Middle frontal gyrus (tissue), 1 donor: Measurements from ENCODE around the gene MOBP.
A peak's percentile ranks its signal among the peaks of the same experiment; 100 is the strongest.

Experiments
- DNase-seq: peaks from one replicate; pipeline ENCODE4 v3.0.0-alpha.2; 2015; ENCODE audit warnings: low spot score; ENCODE audit errors: extremely low spot score

Gene MOBP

DNA sequence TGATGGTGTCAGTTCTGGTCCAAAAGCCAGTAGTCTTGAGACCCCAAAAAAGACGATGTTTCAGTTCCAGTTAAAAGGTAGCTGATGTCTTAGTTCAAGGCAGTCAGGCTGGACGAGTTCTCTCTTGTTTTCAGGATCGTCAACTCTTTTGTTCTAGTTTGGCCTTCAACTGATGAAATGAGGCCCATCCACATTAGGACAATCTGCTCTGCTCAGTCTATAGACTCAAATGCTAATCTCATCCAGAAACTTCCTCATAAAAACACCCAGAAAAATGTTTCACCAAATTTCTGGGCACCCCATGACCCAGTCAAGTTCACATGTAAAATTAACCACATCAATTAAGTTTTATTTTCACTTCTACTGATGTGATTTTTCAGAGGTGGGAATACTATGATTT lies 74.0 kb downstream of the MOBP start:
- no peak for DNase-seq

DNA sequence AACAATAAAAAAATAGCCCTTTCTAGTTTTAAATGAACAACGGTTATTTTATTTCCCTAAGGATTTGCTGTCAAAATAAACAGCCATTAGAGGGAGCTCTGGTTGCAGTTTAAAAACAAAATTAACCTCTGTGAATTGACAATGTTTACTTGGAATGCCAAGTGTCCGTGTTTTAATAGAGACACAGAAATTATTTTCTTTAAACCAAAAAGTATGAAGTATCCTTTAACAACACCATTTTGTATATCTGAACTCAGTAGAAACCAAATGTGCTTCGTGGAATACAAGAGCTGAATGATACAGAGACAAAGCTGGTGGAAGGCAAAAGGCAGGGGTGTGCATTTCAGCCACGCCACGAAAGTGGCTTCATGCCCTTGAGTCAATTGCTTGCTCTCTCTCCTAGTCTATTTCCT lies 74.4 kb downstream of the MOBP start:
- peak; percentile 61 for DNase-seq

DNA sequence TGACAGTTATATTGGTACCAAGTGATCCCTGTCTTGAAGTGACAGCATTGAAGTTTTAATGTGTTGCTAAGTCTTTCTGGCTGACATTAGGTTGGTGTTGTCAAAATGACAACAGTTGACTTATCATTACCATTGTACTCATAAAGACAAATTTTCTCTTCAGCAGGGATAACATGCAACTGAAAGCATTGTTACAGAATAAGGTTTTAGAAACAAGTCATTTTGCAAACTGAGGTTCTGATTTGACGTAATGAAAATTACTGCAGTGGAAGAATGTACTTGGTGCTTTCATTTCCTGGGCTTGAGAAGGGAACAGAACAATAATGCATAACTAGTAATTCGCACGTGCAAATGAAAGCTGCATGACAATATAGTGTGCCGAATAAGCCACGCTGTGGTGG lies 75.1 kb downstream of the MOBP start:
- no peak for DNase-seq

DNA sequence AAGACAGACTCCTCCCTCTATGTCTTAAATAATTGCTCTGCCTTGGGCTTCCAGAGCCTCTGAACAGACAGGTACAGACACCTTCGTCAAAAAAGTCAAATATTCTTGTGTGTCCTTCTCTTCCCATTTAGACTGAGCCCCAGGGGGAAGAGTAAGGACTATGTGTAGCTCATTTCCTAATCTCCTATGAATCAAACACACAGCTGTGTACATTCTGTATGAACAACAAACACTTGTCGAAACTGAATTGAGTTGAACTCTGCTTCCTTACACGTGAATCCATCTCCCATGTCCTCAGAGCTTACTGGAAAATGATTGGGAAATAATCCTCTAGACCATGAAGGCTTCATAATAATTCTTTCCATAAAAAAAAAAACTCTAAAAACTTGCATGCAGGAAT lies 80.8 kb downstream of the MOBP start:
- no peak for DNase-seq

DNA sequence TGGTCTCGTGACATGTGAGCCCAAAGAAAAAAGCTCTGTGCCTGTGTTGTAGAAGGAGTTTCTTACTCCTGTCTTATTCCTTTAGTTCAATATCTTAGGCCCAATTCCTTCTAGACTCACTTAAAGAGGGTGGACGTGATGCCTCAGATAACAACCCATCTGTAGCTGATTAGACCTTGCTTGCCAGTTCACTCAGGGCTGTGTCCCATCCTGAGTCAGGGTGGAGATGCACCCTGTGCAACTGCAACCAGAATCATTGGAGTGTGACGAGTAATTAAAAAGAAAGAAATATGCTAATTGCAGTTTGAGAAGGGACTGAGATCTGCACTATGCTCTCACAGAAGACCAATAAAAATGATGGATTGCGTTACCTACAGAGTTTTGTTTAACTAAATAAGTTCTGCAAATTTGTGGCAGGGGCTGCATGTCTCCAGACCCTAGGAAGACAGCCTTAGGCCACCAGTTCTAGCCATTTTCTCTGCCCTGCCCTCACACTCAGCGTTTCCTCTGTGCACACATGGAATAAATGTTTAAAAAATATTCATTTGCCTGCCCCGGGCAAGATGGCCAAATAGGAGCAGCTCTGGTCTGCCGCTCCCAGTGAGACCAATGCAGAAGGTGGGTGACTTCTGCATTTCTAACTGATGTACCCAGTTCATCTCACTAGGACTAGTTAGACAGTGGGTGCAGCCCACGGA lies 83.0 kb downstream of the MOBP start:
- no peak for DNase-seq
